ENCODE measurements around the gene TTC34. TPM values are rescaled to one million over a fixed set of nuclear protein-coding genes. Genes with fewer than 3 reads are reported as not detected.

Gene TTC34
- polyA plus RNA-seq (ENCODE audit: insufficient read length in 3 of 3): under 1 TPM; 0.45 to 0.72 (median 0.46) TPM

GRCh38 chr1:2801535-2802291 is at the start of gene TTC34:
Gene TTC34 (minus strand): TSS chr1:2801693. CDS start chr1:2800827, 866 bp downstream.
- DNase-seq (ENCODE audit: low read depth in 3 of 3, low spot score in 2 of 3): no peak

GRCh38 chr1:2850502-2850901 is 49.0 kb upstream of the TTC34 start:
- no peak for DNase-seq (ENCODE audit: low read depth in 3 of 3, low spot score in 2 of 3)

- DNase-seq (ENCODE audit: low read depth in 3 of 3, low spot score in 2 of 3): no peak
Measured at GRCh38 chr1:2848006-2848670, 46.6 kb upstream of the TTC34 start.

- DNase-seq (ENCODE audit: low read depth in 3 of 3, low spot score in 2 of 3): no peak
Measured at GRCh38 chr1:2847086-2847985, 45.8 kb upstream of the TTC34 start.

- no peak for DNase-seq (ENCODE audit: low read depth in 3 of 3, low spot score in 2 of 3)
Measured at GRCh38 chr1:2845869-2846268, 44.4 kb upstream of the TTC34 start.

- DNase-seq (ENCODE audit: low read depth in 3 of 3, low spot score in 2 of 3): no peak
Measured at GRCh38 chr1:2840036-2840809, 38.7 kb upstream of the TTC34 start.

- DNase-seq (ENCODE audit: low read depth in 3 of 3, low spot score in 2 of 3): no peak
Measured at GRCh38 chr1:2837823-2838222, 36.3 kb upstream of the TTC34 start.

- DNase-seq (ENCODE audit: low read depth in 3 of 3, low spot score in 2 of 3): no peak
Measured at GRCh38 chr1:2837316-2837715, 35.8 kb upstream of the TTC34 start.

GRCh38 chr1:2836333-2836970 is 35.0 kb upstream of the TTC34 start:
- DNase-seq (ENCODE audit: low read depth in 3 of 3, low spot score in 2 of 3): no peak

GRCh38 chr1:2835650-2836159 is 34.2 kb upstream of the TTC34 start:
- DNase-seq (ENCODE audit: low read depth in 3 of 3, low spot score in 2 of 3): no peak

GRCh38 chr1:2834741-2835564 is 33.5 kb upstream of the TTC34 start:
- DNase-seq (ENCODE audit: low read depth in 3 of 3, low spot score in 2 of 3): no peak

- DNase-seq (ENCODE audit: low read depth in 3 of 3, low spot score in 2 of 3): no peak
Measured at GRCh38 chr1:2834146-2834475, 32.6 kb upstream of the TTC34 start.

GRCh38 chr1:2833454-2834145 is 32.1 kb upstream of the TTC34 start:
- DNase-seq (ENCODE audit: low read depth in 3 of 3, low spot score in 2 of 3): no peak

GRCh38 chr1:2832506-2833453 is 31.3 kb upstream of the TTC34 start:
- no peak for DNase-seq (ENCODE audit: low read depth in 3 of 3, low spot score in 2 of 3)

- DNase-seq (ENCODE audit: low read depth in 3 of 3, low spot score in 2 of 3): no peak
Measured at GRCh38 chr1:2831596-2832212, 30.2 kb upstream of the TTC34 start.

- no peak for DNase-seq (ENCODE audit: low read depth in 3 of 3, low spot score in 2 of 3)
Measured at GRCh38 chr1:2830761-2831425, 29.4 kb upstream of the TTC34 start.

Measured in right renal cortex interstitium (tissue), 3 donors.